HepG2 (cell line): ENCODE data around the gene TBCD. TPM values are rescaled to one million over a fixed set of nuclear protein-coding genes. Genes with fewer than 3 reads are reported as not detected.
A peak's percentile ranks its signal among the peaks of the same experiment; 100 is the strongest.

ENCODE experiments used
- IRF2 ChIP-seq: IDR thresholded peaks from 2 replicates; pipeline ENCODE4 v1.6.1; 2018; ENCODE audit warnings: missing genetic modification reagents, missing compliant biosample characterization
- MTA3 ChIP-seq: sonication (generic); formaldehyde crosslinking; IDR thresholded peaks from 2 replicates; pipeline ENCODE4 v1.4.0; 2020; ENCODE audit warnings: missing genetic modification reagents
- POLR2A ChIP-seq, 2 experiments: IDR thresholded peaks; 2 replicates each; pipeline ENCODE4 v1.6.1; 2011; ENCODE audit warnings: low read depth in 2 of 2, low read length in 2 of 2, mild to moderate bottlenecking in 1 of 2, moderate library complexity in 1 of 2; ENCODE audit not compliant: insufficient read depth in 1 of 2
- RAD51 ChIP-seq: fragments of 450-650 bp; IDR thresholded peaks from 2 replicates; pipeline ENCODE4 v1.6.1; 2016; ENCODE audit warnings: borderline replicate concordance
- SAP130 ChIP-seq: IDR thresholded peaks from 2 replicates; pipeline ENCODE4 v1.6.1; 2016; ENCODE audit warnings: low read depth
- ZSCAN29 ChIP-seq: sonication (generic); formaldehyde crosslinking; conservative IDR thresholded peaks from 2 replicates; pipeline ENCODE4 v1.4.0; 2020; ENCODE audit warnings: mild to moderate bottlenecking, missing genetic modification reagents
- polyA plus RNA-seq, 8 experiments: library from polyadenylated mRNA; depleted of rRNA in 3 of 8; stranded (reverse) in 7 of 8; unstranded in 1 of 8; fragments of >200 nt; fragmentation: Illumina TruSeq in 4 of 8; extraction: Trizol in 4 of 8; gene quantifications; 2 replicates each; pipeline versions ENCODE4 v1.2.1 to v1.2.3, GENCODE V29; 2011 to 2016; ENCODE audit warnings: low read depth in 4 of 8, missing spikeins in 1 of 8, mixed read lengths in 1 of 8; ENCODE audit not compliant: insufficient read depth in 1 of 8
- total RNA-seq, 5 experiments: library from RNA; depleted of rRNA; stranded (reverse); fragments of >200 nt; fragmentation: Illumina TruSeq; extraction: Trizol; gene quantifications; 2 replicates each; pipeline ENCODE4 v1.2.3, GENCODE V29; 2016; ENCODE audit warnings: low read depth in 1 of 5
- TF ChIP-seq, protein P1 (sequence below): sonication (generic); formaldehyde crosslinking; IDR thresholded peaks from 2 replicates; pipeline ENCODE4 v1.4.0; 2020; ENCODE audit warnings: mild to moderate bottlenecking, missing genetic modification reagents
- TF ChIP-seq, protein P2 (sequence below): sonication (generic); formaldehyde crosslinking; IDR thresholded peaks from 2 replicates; pipeline ENCODE4 v1.5.1; 2020; ENCODE audit warnings: missing genetic modification reagents, mild to moderate bottlenecking, borderline replicate concordance
- TF ChIP-seq, protein P3 (sequence below): sonication (generic); formaldehyde crosslinking; IDR thresholded peaks from 2 replicates; pipeline ENCODE4 v1.4.0; 2020; ENCODE audit warnings: mild to moderate bottlenecking, missing genetic modification reagents
- TF ChIP-seq, protein P4 (sequence below): sonication (generic); formaldehyde crosslinking; IDR thresholded peaks from 2 replicates; pipeline ENCODE4 v1.4.0; 2020; ENCODE audit warnings: mild to moderate bottlenecking, missing genetic modification reagents

The TBCD gene
- total and polyA plus RNA-seq, 2 of the 13 experiments (the other 11 are each of a cell fraction or from before 2014, with no cell fraction given): 33.9 to 54.8 TPM

- TF ChIP-seq, protein P1, sequence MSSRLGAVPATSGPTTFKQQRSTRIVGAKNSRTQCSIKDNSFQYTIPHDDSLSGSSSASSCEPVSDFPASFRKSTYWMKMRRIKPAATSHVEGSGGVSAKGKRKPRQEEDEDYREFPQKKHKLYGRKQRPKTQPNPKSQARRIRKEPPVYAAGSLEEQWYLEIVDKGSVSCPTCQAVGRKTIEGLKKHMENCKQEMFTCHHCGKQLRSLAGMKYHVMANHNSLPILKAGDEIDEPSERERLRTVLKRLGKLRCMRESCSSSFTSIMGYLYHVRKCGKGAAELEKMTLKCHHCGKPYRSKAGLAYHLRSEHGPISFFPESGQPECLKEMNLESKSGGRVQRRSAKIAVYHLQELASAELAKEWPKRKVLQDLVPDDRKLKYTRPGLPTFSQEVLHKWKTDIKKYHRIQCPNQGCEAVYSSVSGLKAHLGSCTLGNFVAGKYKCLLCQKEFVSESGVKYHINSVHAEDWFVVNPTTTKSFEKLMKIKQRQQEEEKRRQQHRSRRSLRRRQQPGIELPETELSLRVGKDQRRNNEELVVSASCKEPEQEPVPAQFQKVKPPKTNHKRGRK: no peak
- TF ChIP-seq IRF2 (CRISPR knock-in tag) (0 out of 2 replicates have a peak, but pooled peaks have one; percentile 18), MTA3 (CRISPR knock-in tag) (no peak), SAP130 (CRISPR knock-in tag) (peak; percentile 72), ZSCAN29 (CRISPR knock-in tag) (no peak), POLR2A (IDR thresholded peaks at IDR 0.05; ENCODE audit: insufficient read depth in 1 of 2, low read depth in 2 of 2, low read length in 2 of 2) (no peak), RAD51 (no peak)
- TF ChIP-seq, protein P2, sequence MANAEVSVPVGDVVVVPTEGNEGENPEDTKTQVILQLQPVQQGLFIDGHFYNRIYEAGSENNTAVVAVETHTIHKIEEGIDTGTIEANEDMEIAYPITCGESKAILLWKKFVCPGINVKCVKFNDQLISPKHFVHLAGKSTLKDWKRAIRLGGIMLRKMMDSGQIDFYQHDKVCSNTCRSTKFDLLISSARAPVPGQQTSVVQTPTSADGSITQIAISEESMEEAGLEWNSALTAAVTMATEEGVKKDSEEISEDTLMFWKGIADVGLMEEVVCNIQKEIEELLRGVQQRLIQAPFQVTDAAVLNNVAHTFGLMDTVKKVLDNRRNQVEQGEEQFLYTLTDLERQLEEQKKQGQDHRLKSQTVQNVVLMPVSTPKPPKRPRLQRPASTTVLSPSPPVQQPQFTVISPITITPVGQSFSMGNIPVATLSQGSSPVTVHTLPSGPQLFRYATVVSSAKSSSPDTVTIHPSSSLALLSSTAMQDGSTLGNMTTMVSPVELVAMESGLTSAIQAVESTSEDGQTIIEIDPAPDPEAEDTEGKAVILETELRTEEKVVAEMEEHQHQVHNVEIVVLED (CRISPR knock-in tag): no peak; the same call in 1 of the 2 replicates
- TF ChIP-seq, protein P3, sequence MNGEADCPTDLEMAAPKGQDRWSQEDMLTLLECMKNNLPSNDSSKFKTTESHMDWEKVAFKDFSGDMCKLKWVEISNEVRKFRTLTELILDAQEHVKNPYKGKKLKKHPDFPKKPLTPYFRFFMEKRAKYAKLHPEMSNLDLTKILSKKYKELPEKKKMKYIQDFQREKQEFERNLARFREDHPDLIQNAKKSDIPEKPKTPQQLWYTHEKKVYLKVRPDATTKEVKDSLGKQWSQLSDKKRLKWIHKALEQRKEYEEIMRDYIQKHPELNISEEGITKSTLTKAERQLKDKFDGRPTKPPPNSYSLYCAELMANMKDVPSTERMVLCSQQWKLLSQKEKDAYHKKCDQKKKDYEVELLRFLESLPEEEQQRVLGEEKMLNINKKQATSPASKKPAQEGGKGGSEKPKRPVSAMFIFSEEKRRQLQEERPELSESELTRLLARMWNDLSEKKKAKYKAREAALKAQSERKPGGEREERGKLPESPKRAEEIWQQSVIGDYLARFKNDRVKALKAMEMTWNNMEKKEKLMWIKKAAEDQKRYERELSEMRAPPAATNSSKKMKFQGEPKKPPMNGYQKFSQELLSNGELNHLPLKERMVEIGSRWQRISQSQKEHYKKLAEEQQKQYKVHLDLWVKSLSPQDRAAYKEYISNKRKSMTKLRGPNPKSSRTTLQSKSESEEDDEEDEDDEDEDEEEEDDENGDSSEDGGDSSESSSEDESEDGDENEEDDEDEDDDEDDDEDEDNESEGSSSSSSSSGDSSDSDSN (CRISPR knock-in tag): no peak
- TF ChIP-seq, protein P4, sequence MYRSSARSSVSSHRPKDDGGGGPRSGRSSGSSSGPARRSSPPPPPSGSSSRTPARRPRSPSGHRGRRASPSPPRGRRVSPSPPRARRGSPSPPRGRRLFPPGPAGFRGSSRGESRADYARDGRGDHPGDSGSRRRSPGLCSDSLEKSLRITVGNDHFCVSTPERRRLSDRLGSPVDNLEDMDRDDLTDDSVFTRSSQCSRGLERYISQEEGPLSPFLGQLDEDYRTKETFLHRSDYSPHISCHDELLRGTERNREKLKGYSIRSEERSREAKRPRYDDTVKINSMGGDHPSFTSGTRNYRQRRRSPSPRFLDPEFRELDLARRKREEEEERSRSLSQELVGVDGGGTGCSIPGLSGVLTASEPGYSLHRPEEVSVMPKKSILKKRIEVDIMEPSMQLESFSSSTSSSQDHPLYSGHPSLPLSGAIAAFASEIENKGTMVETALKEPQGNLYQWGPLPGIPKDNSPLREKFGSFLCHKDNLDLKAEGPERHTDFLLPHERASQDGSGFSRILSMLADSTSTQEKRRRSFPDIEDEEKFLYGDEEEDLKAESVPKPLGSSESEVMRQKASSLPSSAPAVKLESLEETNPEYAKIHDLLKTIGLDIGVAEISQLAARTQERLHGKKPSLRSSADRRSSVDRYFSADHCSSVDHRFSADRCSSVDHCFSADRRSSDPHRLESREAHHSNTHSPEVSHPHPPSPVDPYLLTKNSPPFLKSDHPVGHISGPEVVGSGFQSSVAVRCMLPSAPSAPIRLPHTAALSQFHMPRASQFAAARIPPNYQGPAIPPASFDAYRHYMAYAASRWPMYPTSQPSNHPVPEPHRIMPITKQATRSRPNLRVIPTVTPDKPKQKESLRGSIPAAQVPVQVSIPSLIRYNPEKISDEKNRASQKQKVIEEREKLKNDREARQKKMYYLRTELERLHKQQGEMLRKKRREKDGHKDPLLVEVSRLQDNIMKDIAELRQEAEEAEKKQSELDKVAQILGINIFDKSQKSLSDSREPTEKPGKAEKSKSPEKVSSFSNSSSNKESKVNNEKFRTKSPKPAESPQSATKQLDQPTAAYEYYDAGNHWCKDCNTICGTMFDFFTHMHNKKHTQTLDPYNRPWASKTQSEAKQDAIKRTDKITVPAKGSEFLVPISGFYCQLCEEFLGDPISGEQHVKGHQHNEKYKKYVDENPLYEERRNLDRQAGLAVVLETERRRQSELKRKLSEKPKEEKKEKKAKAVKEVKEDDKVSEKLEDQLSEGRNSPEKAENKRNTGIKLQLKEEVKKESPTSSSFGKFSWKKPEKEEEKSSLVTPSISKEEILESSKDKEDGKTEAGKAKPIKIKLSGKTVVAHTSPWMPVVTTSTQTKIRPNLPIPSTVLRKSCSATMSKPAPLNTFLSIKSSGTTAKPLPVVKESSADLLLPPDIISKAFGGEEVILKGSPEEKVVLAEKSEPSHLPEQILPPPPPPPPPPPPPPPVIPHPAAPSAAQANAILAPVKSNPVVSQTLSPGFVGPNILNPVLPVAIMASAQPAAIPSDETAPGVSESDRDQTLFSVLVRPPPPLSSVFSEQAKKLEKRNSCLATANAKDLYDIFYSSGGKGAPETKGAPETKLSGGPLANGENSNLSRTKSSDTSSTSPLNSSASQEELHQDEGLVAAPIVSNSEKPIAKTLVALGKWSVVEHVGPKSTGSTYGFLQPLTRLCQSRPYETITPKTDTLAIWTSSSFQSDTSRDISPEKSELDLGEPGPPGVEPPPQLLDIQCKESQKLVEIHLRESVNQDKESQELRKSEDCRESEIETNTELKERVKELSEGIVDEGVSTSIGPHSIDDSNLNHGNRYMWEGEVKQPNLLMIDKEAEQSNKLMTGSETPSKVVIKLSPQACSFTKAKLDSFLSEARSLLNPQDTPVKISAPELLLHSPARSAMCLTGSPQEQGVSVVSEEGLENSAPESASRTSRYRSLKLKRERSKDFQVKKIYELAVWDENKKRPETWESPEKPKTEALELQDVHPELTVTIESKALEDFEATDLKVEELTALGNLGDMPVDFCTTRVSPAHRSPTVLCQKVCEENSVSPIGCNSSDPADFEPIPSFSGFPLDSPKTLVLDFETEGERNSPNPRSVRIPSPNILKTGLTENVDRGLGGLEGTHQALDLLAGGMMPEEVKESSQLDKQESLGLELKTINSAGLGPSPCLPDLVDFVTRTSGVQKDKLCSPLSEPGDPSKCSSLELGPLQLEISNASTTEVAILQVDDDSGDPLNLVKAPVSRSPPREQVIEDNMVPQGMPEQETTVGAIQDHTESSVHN: no peak
These were observed 137.9 kb downstream of the TBCD start (continued) for GRCh38 chr17:82889496-82890338.
